GM13977 (cell line): ENCODE results near the gene PNPLA3.
"Not testable (repeated sequence)": the region's sequence is repeated elsewhere in the genome, so short reads cannot be mapped to it uniquely, and the experiment has no call there.

Experiments
- DNase-seq: peaks from one replicate; pipeline ENCODE4 v3.0.0; 2012; ENCODE audit warnings: low spot score
- in situ Hi-C: fragments of 300-500 bp; cut with MboI; formaldehyde crosslinking; loops from one replicate; pipeline ENCODE4 v1.12.0; 2022; ENCODE audit warnings: low sequenced_read_pairs, low pct_unique_long_range_greater_than_20kb, mixed read lengths, inconsistent platforms; ENCODE audit not compliant: unreplicated experiment
- TF ChIP-seq, protein P1 (sequence below): IDR thresholded peaks from 2 replicates; pipeline ENCODE4 v1.5.1; 2012; ENCODE audit warnings: mild to moderate bottlenecking, control low read depth; ENCODE audit not compliant: insufficient read depth; ENCODE audit errors: extremely low read depth, missing control alignments

The PNPLA3 gene

DNA sequence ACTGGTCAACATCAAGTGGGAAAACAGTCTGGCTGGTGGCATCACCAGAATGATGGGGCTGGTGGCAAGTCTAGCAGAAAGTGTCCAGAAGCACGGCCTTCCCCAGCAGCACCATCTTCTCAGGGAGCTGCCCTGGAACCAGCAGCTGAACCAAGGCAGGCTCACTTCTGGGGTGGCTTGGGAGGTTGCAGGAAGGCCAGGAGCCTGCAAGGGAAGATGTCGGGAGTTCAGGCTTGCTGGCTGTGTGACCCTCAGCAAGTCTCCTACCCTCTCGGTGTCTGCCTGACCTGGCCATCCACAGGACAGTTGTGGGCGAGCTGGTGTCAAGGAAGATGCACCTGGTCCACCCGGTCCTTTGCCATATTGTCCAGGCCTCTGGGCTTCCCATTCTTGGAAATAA, 29.5 kb upstream of the PNPLA3 start:
- in situ Hi-C loops, result no loop called here
- no peak for DNase-seq
- TF ChIP-seq, protein P1, sequence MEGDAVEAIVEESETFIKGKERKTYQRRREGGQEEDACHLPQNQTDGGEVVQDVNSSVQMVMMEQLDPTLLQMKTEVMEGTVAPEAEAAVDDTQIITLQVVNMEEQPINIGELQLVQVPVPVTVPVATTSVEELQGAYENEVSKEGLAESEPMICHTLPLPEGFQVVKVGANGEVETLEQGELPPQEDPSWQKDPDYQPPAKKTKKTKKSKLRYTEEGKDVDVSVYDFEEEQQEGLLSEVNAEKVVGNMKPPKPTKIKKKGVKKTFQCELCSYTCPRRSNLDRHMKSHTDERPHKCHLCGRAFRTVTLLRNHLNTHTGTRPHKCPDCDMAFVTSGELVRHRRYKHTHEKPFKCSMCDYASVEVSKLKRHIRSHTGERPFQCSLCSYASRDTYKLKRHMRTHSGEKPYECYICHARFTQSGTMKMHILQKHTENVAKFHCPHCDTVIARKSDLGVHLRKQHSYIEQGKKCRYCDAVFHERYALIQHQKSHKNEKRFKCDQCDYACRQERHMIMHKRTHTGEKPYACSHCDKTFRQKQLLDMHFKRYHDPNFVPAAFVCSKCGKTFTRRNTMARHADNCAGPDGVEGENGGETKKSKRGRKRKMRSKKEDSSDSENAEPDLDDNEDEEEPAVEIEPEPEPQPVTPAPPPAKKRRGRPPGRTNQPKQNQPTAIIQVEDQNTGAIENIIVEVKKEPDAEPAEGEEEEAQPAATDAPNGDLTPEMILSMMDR, result no peak

GRCh38 chr22:43895986-43896645, 27.5 kb upstream of the PNPLA3 start:
- in situ Hi-C loops, result no loop called here
- no peak for DNase-seq
- TF ChIP-seq, protein P1, result peak; percentile 3

- DNase-seq, result no peak
- in situ Hi-C loops, result no loop called here
- TF ChIP-seq, protein P1, result no peak
Observed at GRCh38 chr22:43897751-43898261, 25.8 kb upstream of the PNPLA3 start.

GRCh38 chr22:43900206-43900605, 23.4 kb upstream of the PNPLA3 start:
- TF ChIP-seq, protein P1, result no peak
- no peak for DNase-seq
- in situ Hi-C loops, result no loop called here

DNA sequence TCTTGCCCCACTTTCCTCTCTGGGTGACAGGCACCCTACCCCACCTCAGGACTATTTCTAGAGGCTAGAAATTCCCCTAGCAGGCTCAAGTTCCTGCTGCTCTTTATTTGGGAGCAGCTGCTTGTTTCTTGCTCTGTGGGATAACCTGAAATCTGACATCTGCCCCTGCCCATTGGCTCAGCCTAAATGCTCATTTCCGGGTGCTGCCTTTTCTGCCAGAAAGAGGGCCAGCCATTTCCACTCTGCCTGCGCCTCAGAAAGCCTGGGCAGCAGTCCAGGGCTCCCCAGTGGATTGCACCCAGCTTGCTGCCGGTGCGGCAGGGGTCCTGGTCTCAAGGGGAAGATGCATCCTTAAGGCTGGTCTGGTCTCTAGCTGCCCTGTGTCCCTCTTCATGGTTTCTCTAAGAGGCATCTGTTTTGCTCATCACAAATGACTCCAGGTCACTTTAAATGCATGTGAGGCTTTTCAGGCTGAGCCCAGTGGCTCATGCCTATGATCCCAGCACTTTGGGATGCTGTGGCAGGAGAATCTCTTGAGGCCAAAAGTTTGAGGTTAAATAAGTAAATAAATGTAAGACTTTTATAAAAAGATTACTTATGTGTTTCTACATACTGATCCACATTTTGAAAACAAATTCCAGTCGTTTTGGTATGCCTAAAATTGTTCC, 21.5 kb upstream of the PNPLA3 start:
- TF ChIP-seq, protein P1, result no peak
- no peak for DNase-seq
- in situ Hi-C loops, result no loop called here

DNA sequence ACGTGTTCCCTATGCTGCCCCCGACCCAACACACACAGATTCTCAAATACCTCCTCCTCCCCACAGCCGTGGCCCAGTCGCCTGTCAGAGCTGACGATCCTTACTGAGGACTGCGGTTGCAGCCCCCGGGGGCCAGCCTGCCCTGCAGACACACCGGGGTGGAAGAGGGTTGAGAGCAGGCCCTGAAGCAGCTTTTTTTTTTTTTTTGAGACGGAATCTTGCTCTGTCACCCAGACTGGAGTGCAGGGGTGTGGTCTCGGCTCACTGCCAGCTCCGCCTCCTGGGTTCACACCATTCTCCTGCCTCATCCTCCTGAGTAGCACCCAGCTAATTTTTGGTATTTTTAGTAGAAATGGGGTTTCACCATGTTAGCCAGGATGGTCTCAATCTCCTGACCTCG, 20.6 kb upstream of the PNPLA3 start:
- DNase-seq, in situ Hi-C loops: not testable (repeated sequence)

- DNase-seq, in situ Hi-C loops: not testable (repeated sequence)
Observed at GRCh38 chr22:43904412-43904811, 19.2 kb upstream of the PNPLA3 start.
